Vein endothelial cell (primary cell): ENCODE measurements around the gene CRHR1. TPM values are rescaled to one million over a fixed set of nuclear protein-coding genes. Genes with fewer than 3 reads are reported as not detected.

Source experiments
- total RNA-seq: library from RNA; depleted of rRNA; stranded (reverse); fragments of >200 nt; gene quantifications from 2 replicates; pipeline ENCODE4 v1.2.3, GENCODE V29; 2012

Gene CRHR1
- not detected in 2 replicates for total RNA-seq

DNA sequence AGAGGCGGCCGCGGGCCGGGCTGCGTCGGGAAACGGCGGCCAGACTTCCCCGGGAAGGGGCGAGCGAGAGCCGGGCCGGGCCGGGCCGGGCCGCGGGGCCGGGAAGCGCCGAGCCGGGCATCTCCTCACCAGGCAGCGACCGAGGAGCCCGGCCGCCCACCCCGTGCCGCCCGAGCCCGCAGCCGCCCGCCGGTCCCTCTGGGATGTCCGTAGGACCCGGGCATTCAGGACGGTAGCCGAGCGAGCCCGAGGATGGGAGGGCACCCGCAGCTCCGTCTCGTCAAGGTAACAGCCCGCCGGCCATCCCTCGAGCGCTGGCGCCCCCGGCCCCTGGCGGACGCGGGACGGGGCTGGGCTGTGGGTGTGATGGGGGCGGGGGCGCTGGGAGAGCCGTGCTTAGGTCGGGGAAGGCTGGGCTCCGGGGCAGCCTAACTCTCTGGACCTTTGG, at the start of gene CRHR1:
CRHR1 (plus strand) TSS at position 28 of the 448 bp plus-strand sequence; CDS start at position 253, 225 bp downstream.

DNA sequence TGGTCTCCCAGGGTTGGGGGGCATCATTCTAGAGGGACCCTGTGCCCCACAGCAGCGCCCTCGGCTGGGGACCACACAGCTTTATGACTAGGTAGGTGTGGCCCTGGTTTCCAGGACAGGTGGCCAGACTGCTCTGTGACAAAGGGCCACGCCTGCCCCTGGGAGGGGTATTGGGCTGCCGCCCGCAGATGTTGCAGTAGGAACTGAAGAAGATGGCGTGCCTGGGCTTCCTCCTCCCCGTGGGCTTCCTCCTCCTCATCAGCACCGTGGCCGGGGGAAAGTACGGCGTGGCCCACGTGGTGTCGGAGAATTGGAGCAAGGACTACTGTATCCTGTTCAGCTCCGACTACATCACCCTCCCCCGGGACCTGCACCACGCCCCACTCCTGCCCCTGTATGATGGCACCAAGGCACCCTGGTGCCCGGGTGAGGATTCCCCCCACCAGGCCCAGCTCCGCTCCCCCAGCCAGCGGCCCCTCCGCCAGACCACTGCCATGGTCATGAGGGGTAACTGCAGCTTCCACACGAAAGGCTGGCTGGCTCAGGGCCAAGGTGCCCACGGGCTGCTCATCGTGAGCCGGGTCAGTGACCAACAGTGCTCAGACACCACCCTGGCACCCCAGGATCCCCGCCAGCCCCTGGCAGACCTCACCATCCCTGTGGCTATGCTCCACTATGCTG, 60.7 kb downstream of the CRHR1 start, which contains the start of gene SPPL2C:
SPPL2C (plus strand) TSS at position 187 of the 681 bp plus-strand sequence; CDS start at position 213, 26 bp downstream.

Other genes starting within 250 kb of the CRHR1 start
- not detected in 2 replicates for gene SPPL2C, start 60.6 kb downstream of the CRHR1 start, total RNA-seq
- gene MAPT, start 110.2 kb downstream of the CRHR1 start, total RNA-seq: under 0.01 TPM in 2 replicates
- gene STH, start 214.9 kb downstream of the CRHR1 start, total RNA-seq: not detected in 2 replicates